ENCODE data around the gene SKIC2. TPM values are rescaled to one million over a fixed set of nuclear protein-coding genes. Genes with fewer than 3 reads are reported as not detected.
A peak's percentile ranks its signal among the peaks of the same experiment; 100 is the strongest.

Gene SKIC2
- total RNA-seq, 1 experiment from 2014 or later, result 81.8 TPM

DNA sequence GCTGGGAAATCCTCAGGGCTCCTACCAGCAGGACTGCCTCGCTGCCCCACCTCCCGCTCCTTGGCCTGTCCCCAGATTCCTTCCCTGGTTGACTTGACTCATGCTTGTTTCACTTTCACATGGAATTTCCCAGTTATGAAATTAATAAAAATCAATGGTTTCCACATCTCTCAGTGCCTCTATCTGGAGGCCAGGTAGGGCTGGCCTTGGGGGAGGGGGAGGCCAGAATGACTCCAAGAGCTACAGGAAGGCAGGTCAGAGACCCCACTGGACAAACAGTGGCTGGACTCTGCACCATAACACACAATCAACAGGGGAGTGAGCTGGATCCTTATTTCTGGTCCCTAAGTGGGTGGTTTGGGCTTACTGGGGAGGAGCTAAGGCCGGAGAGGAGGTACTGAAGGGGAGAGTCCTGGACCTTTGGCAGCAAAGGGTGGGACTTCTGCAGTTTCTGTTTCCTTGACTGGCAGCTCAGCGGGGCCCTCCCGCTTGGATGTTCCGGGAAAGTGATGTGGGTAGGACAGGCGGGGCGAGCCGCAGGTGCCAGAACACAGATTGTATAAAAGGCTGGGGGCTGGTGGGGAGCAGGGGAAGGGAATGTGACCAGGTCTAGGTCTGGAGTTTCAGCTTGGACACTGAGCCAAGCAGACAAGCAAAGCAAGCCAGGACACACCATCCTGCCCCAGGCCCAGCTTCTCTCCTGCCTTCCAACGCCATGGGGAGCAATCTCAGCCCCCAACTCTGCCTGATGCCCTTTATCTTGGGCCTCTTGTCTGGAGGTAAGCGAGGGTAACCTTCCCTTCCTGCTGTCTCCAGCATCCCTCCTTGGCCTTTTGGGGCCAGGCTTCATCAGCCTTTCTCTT, 13.2 kb upstream of the SKIC2 start, which contains the start of gene CFB:
CFB (plus strand) TSS at position 589 of the 863 bp plus-strand sequence; CDS start at position 716, 127 bp downstream.
- Mint-ChIP-seq H3K27ac (peak within 1 kb of the TSS; percentile 42; the same call in 1 of the 2 replicates), H3K4me3 (no peak within 1 kb of the TSS), H3K9me3 (no peaks in the 10 kb centered on the region), H3K27me3 (ENCODE audit: low read depth) (peaks cover 58% of the 10 kb centered on the region), H3K36me3 (peaks cover 1% of the 10 kb centered on the region; the same call in 1 of the 2 replicates), H3K4me1 (peaks cover 4% of the 10 kb centered on the region)
- CTCF ChIA-PET, result interaction anchor here (0.8 to 1.1 kb wide), 4 partner anchors 23 to 176 kb away, joined by 3 to 7 read pairs (median 4); no protein-coding TSS in a partner anchor
- POLR2A ChIA-PET, result interaction anchor here (0.7 kb wide), 1 partner anchor 118 kb away, joined by 3 read pairs; the partner anchor contains the start of gene HSPA1B
- ATAC-seq (peak; percentile 72), DNase-seq (ENCODE audit: low spot score) (peak; percentile 44)
- TF ChIP-seq ESRRA (CRISPR knock-in tag; IDR thresholded peaks at IDR 0.05; ENCODE audit: borderline replicate concordance) (no peak), GABPB1 (CRISPR knock-in tag; IDR thresholded peaks at IDR 0.05) (0 out of 2 replicates have a peak, but pooled peaks have one; percentile 32)

DNA sequence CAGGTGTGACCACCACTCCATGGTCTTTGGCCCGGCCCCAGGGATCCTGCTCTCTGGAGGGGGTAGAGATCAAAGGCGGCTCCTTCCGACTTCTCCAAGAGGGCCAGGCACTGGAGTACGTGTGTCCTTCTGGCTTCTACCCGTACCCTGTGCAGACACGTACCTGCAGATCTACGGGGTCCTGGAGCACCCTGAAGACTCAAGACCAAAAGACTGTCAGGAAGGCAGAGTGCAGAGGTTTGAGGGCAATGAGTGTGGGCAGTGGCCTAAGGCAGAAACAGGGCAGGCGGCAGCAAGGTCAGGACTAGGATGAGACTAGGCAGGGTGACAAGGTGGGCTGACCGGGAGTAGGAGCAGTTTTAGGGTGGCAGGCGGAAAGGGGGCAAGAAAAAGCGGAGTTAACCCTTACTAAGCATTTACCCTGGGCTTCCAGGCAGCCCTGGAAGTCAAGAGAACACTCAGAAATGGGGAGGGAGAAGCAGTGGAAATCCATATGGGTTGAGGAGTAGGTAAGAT, 12.5 kb upstream of the SKIC2 start:
- ChIA-PET POLR2A (no interaction called here), CTCF (interaction anchor here (0.8 to 1.1 kb wide), 3 partner anchors 37 to 177 kb away, joined by 3 to 4 read pairs (median 3); no protein-coding TSS in a partner anchor)
- no peak for DNase-seq (ENCODE audit: low spot score)
- Mint-ChIP-seq H3K27ac (no peak overlapping the region), H3K9me3 (no peaks in the 10 kb centered on the region), H3K4me3 (no peak overlapping the region), H3K27me3 (ENCODE audit: low read depth) (peaks cover 56% of the 10 kb centered on the region), H3K4me1 (peaks cover 4% of the 10 kb centered on the region; the same call in 1 of the 2 replicates), H3K36me3 (peaks cover 7% of the 10 kb centered on the region; the same call in 1 of the 2 replicates)
- no peak for ATAC-seq
- TF ChIP-seq TEAD1 (CRISPR knock-in tag; IDR thresholded peaks at IDR 0.05), result no peak
- no peak for TF ChIP-seq ZNF138 (CRISPR knock-in tag; conservative IDR thresholded peaks at IDR 0.05)
- TF ChIP-seq ARID4B (CRISPR knock-in tag; IDR thresholded peaks at IDR 0.05; ENCODE audit: borderline replicate concordance), result no peak
- no peak for TF ChIP-seq ZNF512 (CRISPR knock-in tag; IDR thresholded peaks at IDR 0.05; ENCODE audit: borderline replicate concordance)
- TF ChIP-seq FOXP4 (CRISPR knock-in tag; IDR thresholded peaks at IDR 0.05), result no peak
- TF ChIP-seq GTF2I (CRISPR knock-in tag; conservative IDR thresholded peaks at IDR 0.05), result no peak
- TF ChIP-seq SP1 (CRISPR knock-in tag; conservative IDR thresholded peaks at IDR 0.05), result no peak
- TF ChIP-seq MYBL2 (CRISPR knock-in tag; IDR thresholded peaks at IDR 0.05), result no peak
- no peak for TF ChIP-seq ZNF317 (CRISPR knock-in tag; IDR thresholded peaks at IDR 0.05; ENCODE audit: borderline replicate concordance, low read depth)
- TF ChIP-seq, protein P1, sequence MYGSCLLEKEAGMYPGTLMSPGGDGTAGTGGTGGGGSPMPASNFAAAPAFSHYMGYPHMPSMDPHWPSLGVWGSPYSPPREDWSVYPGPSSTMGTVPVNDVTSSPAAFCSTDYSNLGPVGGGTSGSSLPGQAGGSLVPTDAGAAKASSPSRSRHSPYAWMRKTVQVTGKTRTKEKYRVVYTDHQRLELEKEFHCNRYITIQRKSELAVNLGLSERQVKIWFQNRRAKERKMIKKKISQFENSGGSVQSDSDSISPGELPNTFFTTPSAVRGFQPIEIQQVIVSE (CRISPR knock-in tag; IDR thresholded peaks at IDR 0.05; ENCODE audit: borderline replicate concordance), result no peak
- no peak for TF ChIP-seq FOXK1 (CRISPR knock-in tag; IDR thresholded peaks at IDR 0.05)
- no peak for TF ChIP-seq FOXJ3 (CRISPR knock-in tag; IDR thresholded peaks at IDR 0.05; ENCODE audit: borderline replicate concordance)
- TF ChIP-seq ZNF671 (CRISPR knock-in tag; IDR thresholded peaks at IDR 0.05), result no peak
- no peak for TF ChIP-seq ATF2 (CRISPR knock-in tag; IDR thresholded peaks at IDR 0.05; ENCODE audit: borderline replicate concordance, low read depth)
- TF ChIP-seq ZBTB21 (CRISPR knock-in tag; IDR thresholded peaks at IDR 0.05; ENCODE audit: borderline replicate concordance), result no peak
- TF ChIP-seq, protein P2, sequence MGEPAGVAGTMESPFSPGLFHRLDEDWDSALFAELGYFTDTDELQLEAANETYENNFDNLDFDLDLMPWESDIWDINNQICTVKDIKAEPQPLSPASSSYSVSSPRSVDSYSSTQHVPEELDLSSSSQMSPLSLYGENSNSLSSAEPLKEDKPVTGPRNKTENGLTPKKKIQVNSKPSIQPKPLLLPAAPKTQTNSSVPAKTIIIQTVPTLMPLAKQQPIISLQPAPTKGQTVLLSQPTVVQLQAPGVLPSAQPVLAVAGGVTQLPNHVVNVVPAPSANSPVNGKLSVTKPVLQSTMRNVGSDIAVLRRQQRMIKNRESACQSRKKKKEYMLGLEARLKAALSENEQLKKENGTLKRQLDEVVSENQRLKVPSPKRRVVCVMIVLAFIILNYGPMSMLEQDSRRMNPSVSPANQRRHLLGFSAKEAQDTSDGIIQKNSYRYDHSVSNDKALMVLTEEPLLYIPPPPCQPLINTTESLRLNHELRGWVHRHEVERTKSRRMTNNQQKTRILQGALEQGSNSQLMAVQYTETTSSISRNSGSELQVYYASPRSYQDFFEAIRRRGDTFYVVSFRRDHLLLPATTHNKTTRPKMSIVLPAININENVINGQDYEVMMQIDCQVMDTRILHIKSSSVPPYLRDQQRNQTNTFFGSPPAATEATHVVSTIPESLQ (CRISPR knock-in tag; IDR thresholded peaks at IDR 0.05), result no peak
- no peak for TF ChIP-seq CBFB (CRISPR knock-in tag; IDR thresholded peaks at IDR 0.05; ENCODE audit: low read depth)
- no peak for TF ChIP-seq SMAD4 (CRISPR knock-in tag; IDR thresholded peaks at IDR 0.05)
